ENCODE results near the gene MAN1C1. TPM values are rescaled to one million over a fixed set of nuclear protein-coding genes. Genes with fewer than 3 reads are reported as not detected.

The MAN1C1 gene
- polyA plus RNA-seq, 3 donors from 2014 or later = 0.48 to 2.8 (median 1.2) TPM

DNA sequence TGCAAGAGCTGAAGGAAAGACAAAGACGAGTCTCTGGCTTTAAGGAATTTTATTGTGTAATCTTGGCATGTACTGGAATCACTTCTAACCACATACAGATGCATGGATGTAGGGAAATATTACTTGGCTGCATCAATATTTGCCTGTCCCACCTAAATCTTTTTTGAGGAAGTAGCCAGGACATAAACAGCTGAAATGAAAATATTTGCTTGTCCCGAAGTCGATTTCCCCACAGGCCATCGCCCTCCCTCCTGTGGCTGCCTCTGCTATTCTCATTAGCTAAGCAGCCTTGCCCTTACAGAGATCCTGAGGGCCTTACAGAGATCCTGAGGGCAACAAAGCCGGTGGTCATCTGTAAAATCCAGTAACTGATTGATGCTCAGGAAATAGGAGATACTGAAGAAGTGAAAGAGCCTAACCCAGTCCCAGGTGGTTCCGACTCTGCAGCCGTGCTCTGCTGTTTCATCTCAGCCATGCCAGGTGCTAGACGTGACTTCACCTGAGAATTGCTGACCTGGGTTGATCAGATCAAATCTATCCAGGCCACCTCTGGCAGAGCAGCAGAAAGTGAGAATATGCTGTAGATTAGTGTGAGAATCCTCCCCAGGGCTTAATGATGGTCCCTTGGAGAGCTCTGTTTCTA is 25.5 kb downstream of the MAN1C1 start:
- DNase-seq = peak in 1 of 3 donors; percentile 54
- H3K4me1 Mint-ChIP-seq = peaks cover 35 to 45% of the 10 kb centered on the region in 2 donors
- H3K27me3 Mint-ChIP-seq (ENCODE audit: low read depth in 3 of 3) = peaks cover 2% of the 10 kb centered on the region in 3 donors
- peaks cover 0 to 27% (median 16%) of the 10 kb centered on the region in 3 donors for H3K36me3 Mint-ChIP-seq
- peak overlapping the region; percentile 12 to 83 (median 75) for H3K4me3 Mint-ChIP-seq
- H3K9me3 Mint-ChIP-seq = peaks cover 2 to 18% (median 10%) of the 10 kb centered on the region in 6 donors
- H3K27ac Mint-ChIP-seq = peak overlapping the region; percentile 56 to 96 (median 90)

DNA sequence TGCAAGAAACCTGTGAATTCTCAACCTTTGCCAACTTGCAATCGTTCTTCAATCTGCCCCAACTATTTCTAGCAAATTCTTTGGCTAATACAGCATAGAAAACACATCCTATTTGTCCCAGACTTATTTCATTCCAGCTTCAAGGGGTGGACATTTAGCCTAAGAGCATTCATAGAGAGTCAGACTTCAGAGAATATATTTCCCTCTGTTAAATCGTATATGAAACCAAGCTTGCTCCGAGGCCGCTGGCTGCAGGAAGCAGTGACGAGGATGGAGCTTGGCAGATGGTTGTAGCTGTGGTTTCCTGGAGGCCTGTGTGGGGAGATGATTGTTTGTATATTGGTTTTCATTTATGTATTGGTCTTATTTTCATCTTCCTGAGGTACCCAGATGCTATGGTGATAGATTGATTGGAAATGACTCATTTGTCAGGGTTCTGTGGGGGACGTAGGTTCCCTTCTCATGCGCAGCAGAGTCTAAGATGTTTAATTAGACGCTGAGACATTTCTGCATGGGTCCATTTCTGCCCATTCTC is 26.1 kb downstream of the MAN1C1 start:
- DNase-seq = peak; percentile 77 to 84 (median 83)
- Mint-ChIP-seq H3K27ac (peak overlapping the region; percentile 56 to 96 (median 90)), H3K36me3 (peaks cover 0 to 24% (median 13%) of the 10 kb centered on the region in 3 donors), H3K9me3 (peaks cover 1 to 14% (median 6%) of the 10 kb centered on the region in 6 donors), H3K27me3 (ENCODE audit: low read depth in 3 of 3) (peaks cover 2% of the 10 kb centered on the region in 3 donors), H3K4me3 (peak overlapping the region; percentile 12 to 83 (median 75)), H3K4me1 (peaks cover 35 to 45% of the 10 kb centered on the region in 2 donors)

DNA sequence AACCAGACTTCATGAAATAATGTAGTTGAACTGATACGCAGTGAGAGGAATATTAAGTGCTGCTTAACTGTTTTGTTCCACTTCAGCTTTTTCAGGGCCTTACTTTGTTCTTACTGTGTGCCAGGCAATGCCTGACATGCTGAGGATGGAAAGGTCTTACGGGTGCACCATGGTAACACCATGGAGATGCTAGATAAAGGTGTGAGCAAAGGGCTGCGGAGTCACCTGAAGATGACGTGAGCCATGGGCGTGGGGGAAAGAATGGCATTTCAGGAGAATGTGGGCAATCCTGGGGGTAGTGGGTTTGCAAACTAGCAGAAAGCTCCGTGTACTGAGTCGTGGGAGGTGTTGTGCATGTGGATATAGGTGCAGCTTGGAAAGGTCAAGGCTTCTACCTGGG is 27.3 kb downstream of the MAN1C1 start:
- Mint-ChIP-seq H3K36me3 (peaks cover 0 to 15% (median 5%) of the 10 kb centered on the region in 3 donors), H3K4me3 (peak overlapping the region; percentile 13 to 73 (median 40)), H3K27ac (peak overlapping the region; percentile 32 to 87 (median 57)), H3K27me3 (ENCODE audit: low read depth in 3 of 3) (peaks cover 2 to 5% (median 2%) of the 10 kb centered on the region in 3 donors), H3K9me3 (peaks cover 0 to 6% (median 2%) of the 10 kb centered on the region in 6 donors), H3K4me1 (peaks cover 35 to 45% of the 10 kb centered on the region in 2 donors)
- no peak for DNase-seq

DNA sequence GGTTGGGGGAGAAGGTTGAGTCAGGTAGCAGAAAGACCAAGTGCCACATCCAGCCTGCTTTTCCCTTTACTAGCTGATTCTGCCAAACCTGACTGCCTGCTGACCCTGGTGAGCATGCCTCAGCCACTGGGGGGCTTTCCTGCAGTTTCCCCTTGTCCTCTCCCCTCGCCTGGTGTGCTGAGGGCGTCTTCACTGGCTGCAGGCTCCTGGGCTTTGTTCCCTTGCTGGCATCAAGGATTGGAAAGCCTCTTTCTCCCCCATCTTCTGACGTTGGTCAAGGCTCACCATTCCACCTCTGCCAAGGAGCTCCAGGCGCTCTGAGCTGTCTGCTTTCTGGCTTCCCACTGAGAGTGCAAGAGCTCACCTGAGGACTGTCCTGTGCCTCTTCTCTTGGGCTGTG is 28.4 kb downstream of the MAN1C1 start:
- Mint-ChIP-seq H3K4me1 (peaks cover 34 to 39% of the 10 kb centered on the region in 2 donors), H3K4me3 (no peak overlapping the region), H3K27me3 (ENCODE audit: low read depth in 3 of 3) (peaks cover 2 to 5% (median 2%) of the 10 kb centered on the region in 3 donors), H3K27ac (peak overlapping the region in 2 of 6 donors; percentile 30 to 53), H3K9me3 (no peaks in the 10 kb centered on the region), H3K36me3 (peaks cover 0 to 10% (median 0%) of the 10 kb centered on the region in 3 donors)
- no peak for DNase-seq

DNA sequence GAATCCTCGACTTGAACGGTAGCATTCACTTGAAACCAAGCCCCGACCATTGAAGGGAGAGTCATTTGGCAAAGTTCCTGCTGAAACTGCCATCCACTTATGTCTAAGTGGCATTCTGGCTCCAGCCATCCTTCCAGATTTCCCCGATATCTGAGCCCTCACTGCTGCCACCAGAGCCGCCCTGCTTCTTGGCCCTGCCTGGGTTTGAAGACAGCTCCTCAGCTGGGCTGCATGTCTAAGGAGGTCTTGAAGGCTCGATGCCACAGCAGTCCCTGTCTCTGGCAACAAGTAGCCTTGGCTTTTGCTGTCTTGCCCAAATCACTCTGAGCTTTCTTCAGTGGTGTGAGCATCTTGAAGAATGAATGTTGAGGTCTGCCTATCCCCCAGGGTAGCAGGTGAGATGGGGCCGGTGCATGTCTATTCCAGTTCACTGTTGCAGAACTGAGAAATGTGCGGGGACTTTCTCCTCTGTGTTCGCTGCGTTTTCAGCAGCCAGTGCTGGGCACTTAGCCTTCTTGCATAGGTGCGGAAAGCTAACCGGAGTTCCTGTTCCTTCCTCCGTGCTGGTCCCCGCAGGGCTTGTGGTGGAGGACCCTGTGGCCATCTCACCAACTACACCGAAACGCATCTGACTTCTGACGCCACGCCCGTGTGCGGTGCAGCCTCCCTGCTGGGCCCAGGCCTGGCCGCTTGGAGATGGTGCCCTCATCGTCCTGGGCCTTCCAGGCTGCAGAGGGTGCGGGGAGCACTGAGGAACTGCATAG is 29.2 kb downstream of the MAN1C1 start:
- H3K9me3 Mint-ChIP-seq = no peaks in the 10 kb centered on the region
- H3K4me3 Mint-ChIP-seq = no peak overlapping the region
- no peak for DNase-seq
- H3K4me1 Mint-ChIP-seq = peaks cover 33 to 36% of the 10 kb centered on the region in 2 donors
- peaks cover 0 to 10% (median 3%) of the 10 kb centered on the region in 3 donors for H3K36me3 Mint-ChIP-seq
- peak overlapping the region in 2 of 6 donors; percentile 30 to 47 for H3K27ac Mint-ChIP-seq
- peaks cover 2 to 5% (median 2%) of the 10 kb centered on the region in 3 donors for H3K27me3 Mint-ChIP-seq (ENCODE audit: low read depth in 3 of 3)

DNA sequence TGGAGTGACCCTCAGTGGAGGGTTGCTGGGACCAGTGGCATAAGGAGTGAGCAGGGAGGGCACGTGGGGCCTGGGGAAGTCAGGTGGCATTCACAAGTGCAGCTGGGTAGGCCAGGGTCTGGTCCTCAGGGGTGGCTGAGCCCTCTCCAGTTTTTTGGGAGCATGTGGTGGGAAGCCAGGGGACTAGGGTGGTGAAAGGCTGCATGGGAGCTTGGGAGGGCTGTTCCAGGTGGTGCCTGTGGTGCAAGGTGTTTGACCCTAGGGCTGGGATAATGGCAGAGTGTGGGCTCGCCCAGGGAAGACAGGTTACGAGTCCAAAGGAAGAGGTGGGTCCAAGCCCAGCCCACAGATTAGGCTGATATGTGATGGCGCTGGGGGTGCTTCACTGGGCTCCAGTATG is 30.5 kb downstream of the MAN1C1 start:
- H3K36me3 Mint-ChIP-seq = peaks cover 0 to 10% (median 3%) of the 10 kb centered on the region in 3 donors
- H3K4me3 Mint-ChIP-seq = no peak overlapping the region
- H3K9me3 Mint-ChIP-seq = no peaks in the 10 kb centered on the region
- peaks cover 23 to 26% of the 10 kb centered on the region in 2 donors for H3K4me1 Mint-ChIP-seq
- DNase-seq = no peak
- peaks cover 2 to 5% (median 2%) of the 10 kb centered on the region in 3 donors for H3K27me3 Mint-ChIP-seq (ENCODE audit: low read depth in 3 of 3)
- H3K27ac Mint-ChIP-seq = peak overlapping the region in 1 of 6 donors; percentile 53

DNA sequence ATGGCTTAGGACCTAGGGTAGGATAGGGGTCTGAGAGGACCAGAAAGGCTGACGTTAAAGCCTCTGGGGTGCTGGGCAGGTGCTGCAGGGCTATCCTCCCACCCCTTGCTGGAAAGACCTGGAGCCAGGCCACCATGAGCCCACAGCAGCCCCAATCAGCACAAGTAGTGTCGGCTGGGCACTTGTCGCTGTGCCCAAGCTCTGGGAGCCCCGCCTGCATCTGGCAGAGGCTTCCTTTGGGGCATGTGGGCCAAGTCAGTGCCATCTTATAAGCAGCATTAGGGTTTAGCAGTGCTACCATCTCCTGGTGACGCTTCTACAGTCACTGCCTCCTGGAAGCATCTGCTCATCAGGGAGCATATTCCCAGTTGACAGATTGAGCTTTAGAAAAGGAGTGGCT is 31.3 kb downstream of the MAN1C1 start:
- no peak overlapping the region for H3K4me3 Mint-ChIP-seq
- no peaks in the 10 kb centered on the region for H3K9me3 Mint-ChIP-seq
- peaks cover 0 to 10% (median 3%) of the 10 kb centered on the region in 3 donors for H3K36me3 Mint-ChIP-seq
- no peak for DNase-seq
- H3K27ac Mint-ChIP-seq = peak overlapping the region in 2 of 6 donors; percentile 9 to 50
- H3K27me3 Mint-ChIP-seq (ENCODE audit: low read depth in 3 of 3) = peaks cover 2 to 4% (median 2%) of the 10 kb centered on the region in 3 donors
- peaks cover 16 to 18% of the 10 kb centered on the region in 2 donors for H3K4me1 Mint-ChIP-seq

DNA sequence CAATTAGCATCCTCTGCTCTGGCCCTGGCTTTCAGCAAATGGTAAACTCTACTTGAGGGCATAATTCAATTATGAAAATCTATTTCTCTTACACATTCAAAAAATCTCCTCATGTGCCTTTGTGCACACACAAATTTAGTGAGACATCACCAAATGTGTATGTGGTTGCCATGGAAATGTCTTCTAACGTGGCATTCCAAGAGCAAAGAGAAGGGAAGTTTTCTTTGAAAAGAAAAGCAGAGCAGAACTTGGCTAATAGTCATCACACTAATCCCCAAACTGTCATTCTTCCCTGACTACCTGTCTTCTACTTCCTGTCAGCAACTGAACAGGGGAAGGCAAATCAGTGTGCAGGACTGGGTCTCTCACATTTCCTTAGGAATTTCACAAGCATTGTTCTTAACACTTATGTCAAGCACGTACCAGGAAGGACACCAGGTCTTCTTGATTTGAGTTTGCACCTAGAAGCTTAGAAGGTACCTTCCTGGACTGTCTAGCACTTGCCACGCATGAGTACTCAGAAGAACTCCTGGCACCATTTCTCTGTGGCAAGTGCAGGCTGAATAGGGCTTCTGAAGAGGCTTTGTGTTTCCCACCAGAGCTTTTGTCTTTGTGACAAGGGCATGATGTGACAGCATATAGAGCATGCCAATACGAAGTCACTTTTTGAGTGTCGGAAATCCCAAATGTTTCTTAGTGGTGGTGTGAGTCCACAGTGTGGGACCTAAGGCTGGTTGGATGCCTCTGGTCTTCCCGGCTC is 32.3 kb downstream of the MAN1C1 start:
- peaks cover 9 to 12% of the 10 kb centered on the region in 2 donors for H3K4me1 Mint-ChIP-seq
- H3K27ac Mint-ChIP-seq = no peak overlapping the region
- H3K9me3 Mint-ChIP-seq = no peaks in the 10 kb centered on the region
- H3K36me3 Mint-ChIP-seq = peaks cover 0 to 9% (median 3%) of the 10 kb centered on the region in 3 donors
- no peak overlapping the region for H3K4me3 Mint-ChIP-seq
- H3K27me3 Mint-ChIP-seq (ENCODE audit: low read depth in 3 of 3) = peaks cover 2 to 4% (median 2%) of the 10 kb centered on the region in 3 donors
- no peak for DNase-seq

DNA sequence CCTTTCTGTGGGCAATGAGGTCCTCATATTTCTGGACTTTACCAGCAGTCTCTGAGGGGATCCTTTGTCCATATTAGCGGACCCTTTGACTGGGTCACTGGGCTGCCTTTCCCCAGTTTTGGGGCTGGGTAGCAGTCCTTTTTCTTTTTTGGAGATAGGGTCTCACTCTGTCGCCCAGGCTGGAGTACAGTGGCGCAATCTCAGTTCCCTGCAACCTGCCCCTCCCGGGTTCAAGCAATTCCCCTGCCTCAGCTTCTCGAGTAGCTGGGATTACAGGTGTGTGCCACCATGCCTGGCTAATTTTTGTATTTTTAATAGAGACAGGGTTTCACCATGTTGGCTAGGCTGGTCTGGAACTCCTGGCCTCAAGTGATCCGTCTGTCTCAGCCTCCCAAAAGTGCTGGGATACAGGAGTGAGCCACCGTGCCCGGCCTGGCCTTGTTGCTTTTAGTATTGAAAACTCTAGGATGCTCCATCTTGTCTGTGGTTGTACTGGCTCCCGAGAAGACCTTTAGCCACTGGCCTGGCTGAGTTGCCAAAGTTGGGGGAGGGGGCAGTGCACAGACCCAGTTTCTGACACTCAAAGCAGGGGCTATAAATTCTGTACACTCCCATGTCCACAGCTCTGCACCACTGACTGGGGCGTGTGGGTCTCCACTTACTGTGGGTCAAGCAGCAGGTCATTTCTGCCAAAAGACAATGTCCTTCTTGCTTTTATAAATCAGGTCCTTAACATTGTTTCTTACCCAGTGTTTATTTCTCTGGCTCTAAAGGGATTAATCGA is 33.1 kb downstream of the MAN1C1 start:
- no peak for DNase-seq
- no peak overlapping the region for H3K4me3 Mint-ChIP-seq
- peaks cover under 1 to 4% (median 3%) of the 10 kb centered on the region in 3 donors for H3K27me3 Mint-ChIP-seq (ENCODE audit: low read depth in 3 of 3)
- H3K9me3 Mint-ChIP-seq = no peaks in the 10 kb centered on the region
- H3K4me1 Mint-ChIP-seq = peaks cover under 1 to 8% of the 10 kb centered on the region in 2 donors
- H3K27ac Mint-ChIP-seq = no peak overlapping the region
- peaks cover 0 to 4% (median 3%) of the 10 kb centered on the region in 3 donors for H3K36me3 Mint-ChIP-seq

DNA sequence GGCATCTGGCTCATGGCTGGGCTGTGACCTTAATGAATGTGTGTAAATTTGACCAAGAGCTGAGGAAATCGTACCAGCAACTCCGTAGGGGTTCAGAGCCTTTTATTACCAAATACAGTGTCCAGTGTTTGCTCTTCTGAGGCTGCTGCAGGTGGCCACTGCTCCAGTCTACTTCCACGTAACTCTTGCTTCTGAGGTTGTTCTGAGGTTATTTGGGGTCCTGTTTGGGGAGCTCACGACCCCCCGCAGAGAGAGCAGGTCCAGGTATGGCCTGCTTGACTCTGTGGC is 33.6 kb downstream of the MAN1C1 start:
- Mint-ChIP-seq H3K9me3 (no peaks in the 10 kb centered on the region), H3K4me1 (peaks cover 0 to 6% of the 10 kb centered on the region in 2 donors), H3K27ac (peak overlapping the region in 1 of 6 donors; percentile 37), H3K4me3 (no peak overlapping the region), H3K36me3 (peaks cover 0 to 4% (median 3%) of the 10 kb centered on the region in 3 donors), H3K27me3 (ENCODE audit: low read depth in 3 of 3) (peaks cover 0 to 4% (median 3%) of the 10 kb centered on the region in 3 donors)
- no peak for DNase-seq

DNA sequence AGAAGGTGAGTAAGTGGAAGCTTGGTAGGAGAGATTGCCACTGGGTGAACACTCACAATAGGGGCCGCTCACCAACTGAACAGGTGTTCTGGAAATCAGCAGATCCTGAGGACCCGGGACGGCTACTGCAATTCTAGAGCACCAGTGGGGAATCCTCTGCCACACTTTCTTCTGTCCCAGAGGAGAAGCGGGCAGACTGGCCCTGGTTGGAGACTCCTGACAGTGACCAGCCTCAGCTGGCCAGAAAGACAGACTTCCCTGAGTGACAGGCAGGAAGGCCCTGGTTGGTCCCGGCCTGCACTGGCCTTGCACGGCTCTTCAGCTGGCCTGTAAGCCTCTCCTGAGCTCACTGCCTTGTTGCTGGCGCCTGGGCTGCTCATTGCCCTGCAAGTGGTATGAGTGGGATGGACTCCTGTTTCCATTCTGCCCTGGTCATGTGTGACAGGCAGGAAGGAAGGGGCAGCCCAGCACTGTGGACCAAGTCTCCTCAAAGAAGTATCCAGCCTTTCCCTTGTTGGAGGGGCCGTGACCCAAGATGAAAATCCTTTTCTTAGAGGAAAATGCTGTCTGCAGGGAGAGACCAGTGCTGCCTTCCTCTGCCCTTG is 34.5 kb downstream of the MAN1C1 start:
- peaks cover 0 to 6% (median 3%) of the 10 kb centered on the region in 3 donors for H3K27me3 Mint-ChIP-seq (ENCODE audit: low read depth in 3 of 3)
- H3K4me3 Mint-ChIP-seq = no peak overlapping the region
- peaks cover 0 to 6% of the 10 kb centered on the region in 2 donors for H3K4me1 Mint-ChIP-seq
- no peak overlapping the region for H3K27ac Mint-ChIP-seq
- H3K36me3 Mint-ChIP-seq = peaks cover 0 to 4% (median 3%) of the 10 kb centered on the region in 3 donors
- DNase-seq = no peak
- H3K9me3 Mint-ChIP-seq = no peaks in the 10 kb centered on the region

All from immature natural killer cell (primary cell).